SU-DHL-6 (cell line): Measurements from ENCODE around the gene AJAP1.

Experiments used
- EZH2phosphoT487 ChIP-seq: fragments of 200-600 bp; sonication (generic), shearing (Covaris generic); conservative IDR thresholded peaks from 2 replicates; pipeline ENCODE4 v1.6.1; 2018; ENCODE audit warnings: mild to moderate bottlenecking, antibody characterized with exemption, low read length, moderate library complexity, mixed read lengths
- TF ChIP-seq, protein P1 (sequence below): fragments of 200-600 bp; sonication (generic); IDR thresholded peaks from one replicate; pipeline ENCODE4 v1.5.1; 2017; ENCODE audit warnings: antibody characterized with exemption, mild to moderate bottlenecking, low read length, moderate library complexity; ENCODE audit not compliant: insufficient read depth, poor library complexity, severe bottlenecking

DNA sequence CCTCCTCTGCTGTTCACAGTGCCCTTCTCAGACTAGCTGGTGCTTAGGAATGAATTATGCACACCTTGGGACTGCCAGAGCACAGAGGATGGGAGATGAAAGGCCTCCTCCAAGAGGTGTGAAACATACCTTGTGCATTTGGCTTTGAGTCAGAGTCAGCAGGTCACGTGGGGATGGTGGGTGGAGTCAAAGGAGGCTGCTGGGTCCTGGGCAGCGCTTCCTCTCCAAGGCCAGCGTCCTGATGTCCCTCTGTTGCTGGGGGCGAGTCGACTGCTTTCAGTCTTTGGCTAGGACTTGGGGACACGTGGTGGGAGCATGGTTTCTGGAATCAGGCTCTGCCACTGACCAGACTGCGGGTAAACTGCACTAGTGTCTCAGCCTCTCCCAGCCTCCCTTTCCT lies 91.2 kb downstream of the AJAP1 start:
- TF ChIP-seq, protein P1, sequence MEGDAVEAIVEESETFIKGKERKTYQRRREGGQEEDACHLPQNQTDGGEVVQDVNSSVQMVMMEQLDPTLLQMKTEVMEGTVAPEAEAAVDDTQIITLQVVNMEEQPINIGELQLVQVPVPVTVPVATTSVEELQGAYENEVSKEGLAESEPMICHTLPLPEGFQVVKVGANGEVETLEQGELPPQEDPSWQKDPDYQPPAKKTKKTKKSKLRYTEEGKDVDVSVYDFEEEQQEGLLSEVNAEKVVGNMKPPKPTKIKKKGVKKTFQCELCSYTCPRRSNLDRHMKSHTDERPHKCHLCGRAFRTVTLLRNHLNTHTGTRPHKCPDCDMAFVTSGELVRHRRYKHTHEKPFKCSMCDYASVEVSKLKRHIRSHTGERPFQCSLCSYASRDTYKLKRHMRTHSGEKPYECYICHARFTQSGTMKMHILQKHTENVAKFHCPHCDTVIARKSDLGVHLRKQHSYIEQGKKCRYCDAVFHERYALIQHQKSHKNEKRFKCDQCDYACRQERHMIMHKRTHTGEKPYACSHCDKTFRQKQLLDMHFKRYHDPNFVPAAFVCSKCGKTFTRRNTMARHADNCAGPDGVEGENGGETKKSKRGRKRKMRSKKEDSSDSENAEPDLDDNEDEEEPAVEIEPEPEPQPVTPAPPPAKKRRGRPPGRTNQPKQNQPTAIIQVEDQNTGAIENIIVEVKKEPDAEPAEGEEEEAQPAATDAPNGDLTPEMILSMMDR: no peak
- no peak for TF ChIP-seq EZH2phosphoT487
